ENCODE results near the gene CDC42SE2.

Gene CDC42SE2

DNA sequence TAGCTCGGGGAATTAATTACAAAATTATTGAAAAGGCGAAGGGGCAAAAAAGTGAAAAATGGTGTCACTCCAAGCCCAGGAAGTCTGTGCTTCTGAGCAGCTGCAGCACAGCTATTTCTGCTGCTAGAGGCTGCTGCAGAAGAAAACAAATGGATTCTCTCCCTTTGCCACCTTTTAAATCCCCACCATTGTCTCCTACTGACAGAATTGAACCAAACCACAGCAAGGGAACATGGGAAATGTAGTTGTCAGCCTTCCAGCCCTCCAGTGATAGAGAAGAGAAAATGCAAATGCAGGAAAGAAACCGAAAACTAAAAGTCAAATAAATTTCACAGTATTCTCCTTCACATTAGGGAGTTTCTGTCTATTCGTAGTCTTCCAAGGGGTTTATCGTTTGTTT lies 33.4 kb upstream of the CDC42SE2 start:
- TF ChIP-seq TEAD4 (IDR thresholded peaks at IDR 0.05) (no peak), ZBTB7A (IDR thresholded peaks at IDR 0.05; ENCODE audit: low read depth) (no peak), USF1 (IDR thresholded peaks at IDR 0.05) (no peak), FOXM1 (IDR thresholded peaks at IDR 0.05; ENCODE audit: borderline replicate concordance, low read depth) (no peak), MAX (IDR thresholded peaks at IDR 0.05) (no peak), REST (IDR thresholded peaks at IDR 0.05; ENCODE audit: low read depth) (no peak), TAF1 (IDR thresholded peaks at IDR 0.05; ENCODE audit: low read depth) (no peak), RAD21 (IDR thresholded peaks at IDR 0.05; ENCODE audit: low read depth) (no peak), TCF12 (IDR thresholded peaks at IDR 0.05; ENCODE audit: low read depth) (no peak), NFIC (IDR thresholded peaks at IDR 0.05) (no peak), CREB1 (IDR thresholded peaks at IDR 0.05; ENCODE audit: low read depth) (no peak), EGR1 (IDR thresholded peaks at IDR 0.05) (no peak), YY1 (IDR thresholded peaks at IDR 0.05; ENCODE audit: low read depth) (no peak), EP300 (IDR thresholded peaks at IDR 0.05; ENCODE audit: borderline replicate concordance) (no peak), CEBPB (IDR thresholded peaks at IDR 0.05) (no peak)

DNA sequence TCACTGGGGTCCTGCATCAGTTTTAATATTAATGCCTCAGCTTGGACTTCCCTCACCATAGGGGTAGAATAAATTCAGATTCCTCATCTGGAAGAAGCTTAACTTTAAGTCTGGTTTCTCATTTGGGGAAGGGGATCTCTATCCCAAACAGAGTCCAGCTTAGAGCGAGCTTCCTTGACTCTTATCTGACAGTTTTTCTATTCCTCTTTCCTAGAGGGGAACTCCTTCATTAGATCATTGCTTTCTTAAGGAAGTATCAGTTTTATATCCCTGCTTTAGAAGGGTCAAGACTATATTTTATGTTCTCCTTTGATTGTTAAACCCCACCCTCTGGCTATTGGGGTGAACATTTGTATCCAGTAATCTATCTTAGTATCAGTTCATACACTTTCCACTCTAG lies 24.2 kb upstream of the CDC42SE2 start:
- TF ChIP-seq NFIC (IDR thresholded peaks at IDR 0.05) (no peak), MAX (IDR thresholded peaks at IDR 0.05) (no peak), EP300 (IDR thresholded peaks at IDR 0.05; ENCODE audit: borderline replicate concordance) (no peak), RAD21 (IDR thresholded peaks at IDR 0.05; ENCODE audit: low read depth) (no peak), YY1 (IDR thresholded peaks at IDR 0.05; ENCODE audit: low read depth) (no peak), USF1 (IDR thresholded peaks at IDR 0.05) (no peak), FOXM1 (IDR thresholded peaks at IDR 0.05; ENCODE audit: borderline replicate concordance, low read depth) (no peak), EGR1 (IDR thresholded peaks at IDR 0.05) (no peak), REST (IDR thresholded peaks at IDR 0.05; ENCODE audit: low read depth) (no peak), CEBPB (IDR thresholded peaks at IDR 0.05) (no peak), TEAD4 (IDR thresholded peaks at IDR 0.05) (no peak), CREB1 (IDR thresholded peaks at IDR 0.05; ENCODE audit: low read depth) (no peak), TAF1 (IDR thresholded peaks at IDR 0.05; ENCODE audit: low read depth) (no peak), TCF12 (IDR thresholded peaks at IDR 0.05; ENCODE audit: low read depth) (no peak), ZBTB7A (IDR thresholded peaks at IDR 0.05; ENCODE audit: low read depth) (no peak)

- TF ChIP-seq YY1 (IDR thresholded peaks at IDR 0.05; ENCODE audit: low read depth) (no peak), TEAD4 (IDR thresholded peaks at IDR 0.05) (no peak), EGR1 (IDR thresholded peaks at IDR 0.05) (no peak), USF1 (IDR thresholded peaks at IDR 0.05) (no peak), FOXM1 (IDR thresholded peaks at IDR 0.05; ENCODE audit: borderline replicate concordance, low read depth) (no peak), EP300 (IDR thresholded peaks at IDR 0.05; ENCODE audit: borderline replicate concordance) (no peak), CREB1 (IDR thresholded peaks at IDR 0.05; ENCODE audit: low read depth) (no peak), CEBPB (IDR thresholded peaks at IDR 0.05) (no peak)
Observed at GRCh38 chr5:131242728-131243255, 21.1 kb upstream of the CDC42SE2 start.

GRCh38 chr5:131245312-131245711 lies 18.5 kb upstream of the CDC42SE2 start:
- no peak for TF ChIP-seq FOXM1 (IDR thresholded peaks at IDR 0.05; ENCODE audit: borderline replicate concordance, low read depth)
- no peak for TF ChIP-seq TAF1 (IDR thresholded peaks at IDR 0.05; ENCODE audit: low read depth)
- no peak for TF ChIP-seq NFIC (IDR thresholded peaks at IDR 0.05)
- no peak for TF ChIP-seq ZBTB7A (IDR thresholded peaks at IDR 0.05; ENCODE audit: low read depth)
- TF ChIP-seq CEBPB (IDR thresholded peaks at IDR 0.05): no peak
- no peak for TF ChIP-seq YY1 (IDR thresholded peaks at IDR 0.05; ENCODE audit: low read depth)
- TF ChIP-seq REST (IDR thresholded peaks at IDR 0.05; ENCODE audit: low read depth): no peak
- no peak for TF ChIP-seq MAX (IDR thresholded peaks at IDR 0.05)
- TF ChIP-seq RAD21 (IDR thresholded peaks at IDR 0.05; ENCODE audit: low read depth): no peak
- TF ChIP-seq EGR1 (IDR thresholded peaks at IDR 0.05): no peak
- no peak for TF ChIP-seq TEAD4 (IDR thresholded peaks at IDR 0.05)
